Keratinocyte (primary cell): ENCODE data around the gene CALML6. TPM values are rescaled to one million over a fixed set of nuclear protein-coding genes. Genes with fewer than 3 reads are reported as not detected.

Experiments
- DNase-seq: peaks from one replicate; pipeline ENCODE4 v3.0.0-alpha.2; 2011; ENCODE audit warnings: low read depth, missing footprints, low spot score
- FAIRE-seq: peaks from 2 replicates; lab custom pipeline; 2011; peaks lifted over from hg19 to GRCh38; lab: Jason Lieb, UNC
- H2AFZ ChIP-seq: 2 replicates; pipeline ENCODE4 v1.6.0; 2012; ENCODE audit warnings: low read length, control low read depth, inconsistent platforms; ENCODE audit not compliant: control insufficient read depth
- H3K27ac ChIP-seq: 2 replicates; pipeline ENCODE4 v1.5.1; 2011; ENCODE audit warnings: low read length; ENCODE audit not compliant: control insufficient read depth, insufficient read depth
- H3K27me3 ChIP-seq: 3 replicates; pipeline ENCODE4 v1.6.0; 2011; ENCODE audit warnings: low read length; ENCODE audit not compliant: control insufficient read depth, insufficient read depth; ENCODE audit errors: extremely low read depth
- H3K36me3 ChIP-seq, 2 experiments: 2 replicates in 1 of 2; 3 replicates in 1 of 2; pipeline ENCODE4 v1.5.1; 2011; ENCODE audit warnings: low read length in 2 of 2, mild to moderate bottlenecking in 1 of 2; ENCODE audit not compliant: control insufficient read depth in 2 of 2, insufficient read depth in 2 of 2; ENCODE audit errors: extremely low read depth in 1 of 2
- H3K4me1 ChIP-seq: 3 replicates; pipeline ENCODE4 v1.5.1; 2011; ENCODE audit warnings: low read length; ENCODE audit not compliant: control insufficient read depth, insufficient read depth; ENCODE audit errors: extremely low read depth
- H3K4me2 ChIP-seq: 3 replicates; pipeline ENCODE4 v1.6.0; 2011; ENCODE audit warnings: low read depth, low read length; ENCODE audit not compliant: control insufficient read depth, insufficient read depth; ENCODE audit errors: extremely low read depth
- H3K4me3 ChIP-seq, 3 experiments: fragments of 200-600 bp in 1 of 3; sonication (generic) in 1 of 3; 2 replicates in 2 of 3; 3 replicates in 1 of 3; pipeline ENCODE4 v1.5.1; 2011 to 2016; ENCODE audit warnings: low read length in 3 of 3, mild to moderate bottlenecking in 3 of 3, control low read depth in 2 of 3, inconsistent platforms in 1 of 3, low read depth in 1 of 3, mixed read lengths in 1 of 3, mixed run types in 1 of 3, moderate library complexity in 1 of 3; ENCODE audit not compliant: control insufficient read depth in 2 of 3, insufficient read depth in 2 of 3; ENCODE audit errors: extremely low read depth in 1 of 3
- H3K79me2 ChIP-seq: 2 replicates; pipeline ENCODE4 v1.6.0; 2012; ENCODE audit warnings: low read length; ENCODE audit not compliant: control insufficient read depth, insufficient read depth
- H3K9ac ChIP-seq: 3 replicates; pipeline ENCODE4 v1.6.0; 2011; ENCODE audit warnings: low read length; ENCODE audit not compliant: control insufficient read depth, insufficient read depth; ENCODE audit errors: extremely low read depth
- H3K9me1 ChIP-seq: 3 replicates; pipeline ENCODE4 v1.6.0; 2011; ENCODE audit warnings: low read length; ENCODE audit not compliant: control insufficient read depth, insufficient read depth; ENCODE audit errors: extremely low read depth
- H3K9me3 ChIP-seq: 2 replicates; pipeline ENCODE4 v1.5.1; 2012; ENCODE audit warnings: low read depth, low read length; ENCODE audit not compliant: control insufficient read depth
- H4K20me1 ChIP-seq: 3 replicates; pipeline ENCODE4 v1.6.0; 2011; ENCODE audit warnings: low read length; ENCODE audit not compliant: control insufficient read depth, insufficient read depth; ENCODE audit errors: extremely low read depth
- CTCF ChIP-seq, 3 experiments: IDR thresholded peaks in 1 of 3; conservative IDR thresholded peaks in 1 of 3; optimal IDR thresholded peaks in 1 of 3; 2 replicates in 2 of 3; 3 replicates in 1 of 3; pipeline versions ENCODE3 to v1.5.1; 2011; ENCODE audit warnings: low read length in 3 of 3, mild to moderate bottlenecking in 3 of 3, moderate library complexity in 2 of 3, control low read depth in 1 of 3, inconsistent platforms in 1 of 3; ENCODE audit not compliant: insufficient read depth in 2 of 3; ENCODE audit errors: extremely low read depth in 1 of 3
- EZH2 ChIP-seq: IDR thresholded peaks from one replicate; pipeline ENCODE4 v1.6.1; 2012; ENCODE audit warnings: inconsistent platforms, mild to moderate bottlenecking, low read length, moderate library complexity
- dilution Hi-C: fragments of 300-500 bp; cut with MboI; formaldehyde crosslinking; loops from one replicate; pipeline ENCODE4 v1.7.0; 2020; ENCODE audit warnings: low sequenced_read_pairs; ENCODE audit not compliant: extremely low pct_ligation_motif_present
- polyA plus RNA-seq, 5 experiments: library from polyadenylated mRNA; depleted of rRNA in 3 of 5; stranded (reverse) in 3 of 5; stranded (forward) in 1 of 5; unstranded in 1 of 5; fragments of >200 nt; gene quantifications; 1 replicate in 1 of 5; 2 replicates in 3 of 5; 3 replicates in 1 of 5; pipeline versions ENCODE4 v1.2.1 to v1.2.3, GENCODE V29; 2011 to 2012; ENCODE audit warnings: missing spikeins in 2 of 5, low read depth in 1 of 5, low replicate concordance in 1 of 5

CALML6 gene
- polyA plus RNA-seq, 1 donor (not counting 4 experiments of a cell fraction or from before 2014, with no cell fraction given), result 0.08 TPM

- FAIRE-seq, result no peak
- Histone ChIP-seq H3K4me2 (no peak overlapping the region), H3K27me3 (peaks cover 9% of the 10 kb centered on the region), H3K9me1 (no peaks in the 10 kb centered on the region), H3K27ac (no peak overlapping the region), H4K20me1 (no peaks in the 10 kb centered on the region), H3K4me3 (no peak overlapping the region), H3K9me3 (no peaks in the 10 kb centered on the region), H3K9ac (no peak overlapping the region), H2AFZ (no peak overlapping the region), H3K79me2 (no peaks in the 10 kb centered on the region), H3K36me3 (no peaks in the 10 kb centered on the region), H3K4me1 (no peaks in the 10 kb centered on the region)
- no peak for DNase-seq
- no peak for TF ChIP-seq EZH2
- no peak for TF ChIP-seq CTCF (optimal IDR thresholded peaks at IDR 0.05 in 1 of 3, IDR thresholded peaks at IDR 0.05 in 1 of 3, conservative IDR thresholded peaks at IDR 0.05 in 1 of 3; ENCODE audit: extremely low read depth in 1 of 3, insufficient read depth in 2 of 3, low read length in 3 of 3)
- dilution Hi-C loops, result no loop called here
Observed at GRCh38 chr1:1950940-1951339, 35.9 kb downstream of the CALML6 start.

DNA sequence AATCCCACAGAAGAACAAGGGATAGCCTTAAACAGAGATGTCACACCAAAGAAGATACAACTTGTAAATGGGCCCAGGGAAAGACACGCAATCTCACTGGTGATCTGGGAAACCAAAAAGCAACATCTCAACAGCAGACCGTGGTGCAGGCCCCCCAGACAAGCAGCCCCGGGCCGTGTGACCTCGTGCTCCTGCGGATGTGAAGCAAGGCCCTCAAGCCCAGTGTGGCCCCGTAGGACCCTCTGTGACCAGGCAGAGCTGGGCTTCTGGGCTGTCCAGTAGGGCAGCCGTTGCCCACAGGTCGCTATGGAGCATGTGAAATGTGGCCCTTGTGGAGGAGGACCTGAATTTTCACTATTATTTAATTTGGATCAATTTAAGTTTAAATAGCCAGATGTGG lies 39.0 kb downstream of the CALML6 start:
- Histone ChIP-seq H3K4me3 (no peak overlapping the region), H3K36me3 (no peaks in the 10 kb centered on the region), H3K79me2 (no peaks in the 10 kb centered on the region), H3K9me1 (no peaks in the 10 kb centered on the region), H2AFZ (no peak overlapping the region), H3K4me2 (no peak overlapping the region), H3K27me3 (no peaks in the 10 kb centered on the region), H4K20me1 (no peaks in the 10 kb centered on the region), H3K9me3 (no peaks in the 10 kb centered on the region), H3K9ac (no peak overlapping the region), H3K27ac (no peak overlapping the region), H3K4me1 (no peaks in the 10 kb centered on the region)
- dilution Hi-C loops, result no loop called here
- FAIRE-seq, result no peak
- no peak for DNase-seq
- TF ChIP-seq EZH2 (no peak), CTCF (optimal IDR thresholded peaks at IDR 0.05 in 1 of 3, IDR thresholded peaks at IDR 0.05 in 1 of 3, conservative IDR thresholded peaks at IDR 0.05 in 1 of 3; ENCODE audit: extremely low read depth in 1 of 3, insufficient read depth in 2 of 3, low read length in 3 of 3) (no peak)
